Caco-2 (cell line): Measurements from ENCODE around the gene MRM2. TPM values are rescaled to one million over a fixed set of nuclear protein-coding genes. Genes with fewer than 3 reads are reported as not detected.

Experiments used
- BruUV-seq: library from RNA; stranded (reverse); fragments of 400-500 nt; replicated peaks from 2 replicates; lab custom pipeline; 2021; lab: Mats Ljungman, UMichigan
- CTCF ChIA-PET: fragments of 300-600 bp; sonication (Branson Sonifier 250); formaldehyde crosslinking; loops from one replicate; lab custom pipeline; 2022; ENCODE audit warnings: antibody characterized with exemption; lab: Charles Lee
- POLR2A ChIA-PET: fragments of 300-600 bp; sonication (Branson Sonifier 250); formaldehyde crosslinking; loops from one replicate; lab custom pipeline; 2022; ENCODE audit warnings: antibody characterized with exemption; lab: Charles Lee
- DNase-seq, 2 experiments: peaks; one replicate each; pipeline versions ENCODE4 v3.0.0 to v3.0.0-alpha.2; 2020 to 2022
- H3K27me3 ChIP-seq: replicated peaks from 2 replicates; pipeline ENCODE4 v1.6.0; 2011; ENCODE audit warnings: low read length; ENCODE audit not compliant: control insufficient read depth, insufficient read depth
- H3K36me3 ChIP-seq: 2 replicates; pipeline ENCODE4 v1.5.1; 2011; ENCODE audit warnings: low read length; ENCODE audit not compliant: control insufficient read depth, insufficient read depth
- H3K4me1 ChIP-seq: fragments of 250-450 bp; sonication (Bioruptor Pico); 2 replicates; pipeline ENCODE4 v1.5.1; 2020; ENCODE audit warnings: mild to moderate bottlenecking
- H3K4me3 ChIP-seq: 2 replicates; pipeline ENCODE4 v1.5.1; 2011; ENCODE audit warnings: low read depth, mild to moderate bottlenecking, control low read depth, low read length
- H3K9me3 ChIP-seq: fragments of 250-450 bp; sonication (Bioruptor Pico); 2 replicates; pipeline ENCODE4 v1.5.1; 2020; ENCODE audit warnings: mild to moderate bottlenecking, moderate library complexity
- H3K27ac Mint-ChIP-seq: one replicate; pipeline ENCODE4 v1.8.0; 2022; ENCODE audit warnings: mixed read lengths; ENCODE audit not compliant: unreplicated experiment
- H3K27me3 Mint-ChIP-seq: one replicate; pipeline ENCODE4 v1.8.0; 2022; ENCODE audit warnings: mixed read lengths; ENCODE audit not compliant: insufficient read depth, unreplicated experiment
- H3K36me3 Mint-ChIP-seq: one replicate; pipeline ENCODE4 v1.8.0; 2022; ENCODE audit warnings: mild to moderate bottlenecking, mixed read lengths; ENCODE audit not compliant: insufficient read depth, unreplicated experiment
- H3K4me1 Mint-ChIP-seq: one replicate; pipeline ENCODE4 v1.8.0; 2022; ENCODE audit warnings: low read depth, mixed read lengths; ENCODE audit not compliant: unreplicated experiment
- H3K4me3 Mint-ChIP-seq: one replicate; pipeline ENCODE4 v1.8.0; 2022; ENCODE audit warnings: mild to moderate bottlenecking, moderate library complexity, mixed read lengths; ENCODE audit not compliant: unreplicated experiment
- H3K9me3 Mint-ChIP-seq: one replicate; pipeline ENCODE4 v1.8.0; 2022; ENCODE audit warnings: mixed read lengths; ENCODE audit not compliant: unreplicated experiment
- CTCF ChIP-seq, 2 experiments: fragments of 200-600 bp in 1 of 2; IDR thresholded peaks; 1 replicate in 1 of 2; 2 replicates in 1 of 2; pipeline versions ENCODE4 v1.5.1 to v1.8.0; 2011 to 2022; ENCODE audit warnings: antibody characterized with exemption in 1 of 2, control low read depth in 1 of 2, inconsistent platforms in 1 of 2, low read depth in 1 of 2, low read length in 1 of 2, mild to moderate bottlenecking in 1 of 2, moderate library complexity in 1 of 2; ENCODE audit not compliant: insufficient read depth in 1 of 2, severe bottlenecking in 1 of 2, unreplicated experiment in 1 of 2
- intact Hi-C: fragments of 100-400 bp; cut with micrococcal nuclease; formaldehyde crosslinking; loops from one replicate; pipeline ENCODE4 v1.10.0; 2022; ENCODE audit not compliant: unreplicated experiment
- total RNA-seq: library from RNA; stranded (reverse); gene quantifications from 2 replicates; pipeline ENCODE4 v1.2.3, GENCODE V29; 2022

The MRM2 gene
- total RNA-seq, 1 experiment from 2014 or later, result 48.8 TPM

DNA sequence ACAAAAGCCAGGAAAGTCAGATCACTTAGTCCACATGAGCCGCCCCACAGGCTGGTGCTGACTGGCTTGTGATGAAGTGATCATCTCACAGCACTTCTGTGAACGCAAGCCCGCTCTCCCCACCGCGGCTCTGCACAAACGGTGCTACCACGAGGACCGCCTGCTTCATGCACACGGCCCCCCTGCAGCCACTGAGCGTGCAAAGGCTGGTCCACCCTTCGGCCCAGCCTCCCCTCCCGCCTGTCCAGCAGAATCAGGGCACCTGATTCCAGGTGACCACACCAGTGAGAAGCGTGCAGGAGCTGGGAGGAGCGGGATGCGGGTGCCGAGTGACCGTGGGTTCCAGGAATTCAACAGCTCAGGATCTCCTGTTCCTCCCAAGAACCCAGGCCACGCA lies 41.4 kb downstream of the MRM2 start:
- H3K4me1 ChIP-seq, result peaks cover 15% of the 10 kb centered on the region
- Mint-ChIP-seq H3K27me3 (no peaks in the 10 kb centered on the region), H3K4me1 (peaks cover 7% of the 10 kb centered on the region), H3K27ac (no peak overlapping the region), H3K9me3 (no peaks in the 10 kb centered on the region), H3K4me3 (no peak overlapping the region), H3K36me3 (peaks cover 63% of the 10 kb centered on the region)
- H3K9me3 ChIP-seq, result no peaks in the 10 kb centered on the region
- TF ChIP-seq CTCF (IDR thresholded peaks at IDR 0.05; ENCODE audit: insufficient read depth in 1 of 2, low read depth in 1 of 2, low read length in 1 of 2, severe bottlenecking in 1 of 2, unreplicated experiment in 1 of 2), result no peak
- CTCF ChIA-PET, result no interaction called here
- peaks cover 5% of the 10 kb centered on the region for H3K36me3 ChIP-seq
- DNase-seq, result peak in 1 of 2 experiments; percentile 23
- POLR2A ChIA-PET, result no interaction called here
- no peak overlapping the region for H3K4me3 ChIP-seq
- intact Hi-C loops, result no loop called here
- no TSS peak for BruUV-seq
- no peaks in the 10 kb centered on the region for H3K27me3 ChIP-seq

DNA sequence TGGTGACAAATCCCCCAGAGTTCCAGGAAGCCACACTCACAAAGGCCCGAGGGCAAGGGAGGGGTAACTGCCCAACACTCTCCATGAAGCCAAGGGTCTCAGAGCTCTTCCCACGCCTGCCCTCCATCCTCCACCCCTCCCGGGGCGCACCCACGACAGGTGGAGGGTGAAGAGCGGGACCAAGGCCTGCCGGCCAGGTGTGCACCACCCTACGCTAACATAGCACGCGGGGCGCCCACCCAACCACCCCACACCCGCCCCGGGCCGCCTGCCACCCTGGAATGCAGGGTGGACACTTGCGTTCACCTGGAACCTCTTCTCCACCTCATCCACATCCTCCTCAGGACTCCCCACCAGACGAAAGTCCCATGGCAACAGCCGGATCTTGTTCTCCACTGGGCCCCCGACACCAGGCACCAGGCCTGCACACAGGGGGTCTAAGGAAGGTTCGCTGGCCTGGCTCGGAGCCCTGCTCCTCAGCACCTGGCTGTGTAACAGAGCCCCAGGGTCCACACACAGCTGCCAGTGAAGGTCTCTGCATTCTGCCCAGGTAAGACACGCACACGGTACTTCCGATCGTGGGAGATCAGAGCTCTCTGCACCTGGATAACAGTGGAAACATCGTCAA lies 41.9 kb downstream of the MRM2 start:
- BruUV-seq, result no TSS peak
- no peak for TF ChIP-seq CTCF (IDR thresholded peaks at IDR 0.05; ENCODE audit: insufficient read depth in 1 of 2, low read depth in 1 of 2, low read length in 1 of 2, severe bottlenecking in 1 of 2, unreplicated experiment in 1 of 2)
- DNase-seq, result peak in 1 of 2 experiments; percentile 22
- H3K4me3 ChIP-seq, result no peak overlapping the region
- Mint-ChIP-seq H3K4me3 (no peak overlapping the region), H3K4me1 (peaks cover 2% of the 10 kb centered on the region), H3K9me3 (no peaks in the 10 kb centered on the region), H3K27me3 (no peaks in the 10 kb centered on the region), H3K27ac (no peak overlapping the region), H3K36me3 (peaks cover 59% of the 10 kb centered on the region)
- intact Hi-C loops, result no loop called here
- ChIA-PET POLR2A (no interaction called here), CTCF (no interaction called here)
- no peaks in the 10 kb centered on the region for H3K27me3 ChIP-seq
- peaks cover 5% of the 10 kb centered on the region for H3K36me3 ChIP-seq
- H3K4me1 ChIP-seq, result peaks cover 10% of the 10 kb centered on the region
- peaks cover 2% of the 10 kb centered on the region; the same call in 1 of the 2 replicates for H3K9me3 ChIP-seq

- ChIA-PET CTCF (no interaction called here), POLR2A (no interaction called here)
- no peak overlapping the region for H3K27ac Mint-ChIP-seq
- no peak for TF ChIP-seq CTCF (IDR thresholded peaks at IDR 0.05; ENCODE audit: insufficient read depth in 1 of 2, low read depth in 1 of 2, low read length in 1 of 2, severe bottlenecking in 1 of 2, unreplicated experiment in 1 of 2)
- H3K9me3 ChIP-seq, result peaks cover 3% of the 10 kb centered on the region; the same call in 1 of the 2 replicates
- H3K4me3 Mint-ChIP-seq, result no peak overlapping the region
- H3K36me3 Mint-ChIP-seq, result peaks cover 58% of the 10 kb centered on the region
- DNase-seq, result peak in 1 of 2 experiments; percentile 28
- BruUV-seq, result no TSS peak
- H3K4me3 ChIP-seq, result no peak overlapping the region
- H3K9me3 Mint-ChIP-seq, result no peaks in the 10 kb centered on the region
- H3K4me1 Mint-ChIP-seq, result no peaks in the 10 kb centered on the region
- peaks cover 5% of the 10 kb centered on the region for H3K36me3 ChIP-seq
- H3K27me3 Mint-ChIP-seq, result no peaks in the 10 kb centered on the region
- intact Hi-C loops, result no loop called here
- peaks cover 6% of the 10 kb centered on the region; the same call in 1 of the 2 replicates for H3K4me1 ChIP-seq
- no peaks in the 10 kb centered on the region for H3K27me3 ChIP-seq
Observed at GRCh38 chr7:2199528-2199927, 42.5 kb downstream of the MRM2 start.
